HAP-1 (cell line): ENCODE results near the gene SLC4A7.

Source experiments
- DNase-seq, 2 experiments: peaks; one replicate each; pipeline ENCODE4 v3.0.0-alpha.2; 2016 to 2020; ENCODE audit warnings: low spot score in 2 of 2
- H3K27me3 ChIP-seq: fragments of 250-450 bp; sonication (Bioruptor Pico); 2 replicates; pipeline ENCODE4 v1.5.1; 2020; ENCODE audit warnings: low read depth, mild to moderate bottlenecking, moderate library complexity
- H3K36me3 ChIP-seq: fragments of 250-450 bp; sonication (Bioruptor Pico); replicated peaks from 2 replicates; pipeline ENCODE4 v1.5.1; 2020; ENCODE audit warnings: mild to moderate bottlenecking
- H3K4me1 ChIP-seq: fragments of 250-450 bp; sonication (Bioruptor Pico); 2 replicates; pipeline ENCODE4 v1.5.1; 2020; ENCODE audit warnings: mild to moderate bottlenecking
- H3K4me3 ChIP-seq: fragments of 250-450 bp; sonication (Bioruptor Pico); 2 replicates; pipeline ENCODE4 v1.5.1; 2020; ENCODE audit warnings: mild to moderate bottlenecking, moderate library complexity
- H3K9me3 ChIP-seq: fragments of 250-450 bp; sonication (Bioruptor Pico); 2 replicates; pipeline ENCODE4 v1.5.1; 2020; ENCODE audit warnings: mild to moderate bottlenecking, moderate library complexity
- in situ Hi-C: fragments of 300-500 bp; cut with MboI; formaldehyde crosslinking; loops from 3 replicates; pipeline ENCODE4 v1.14.3; 2020; ENCODE audit warnings: low sequenced_read_pairs, inconsistent platforms, mixed read lengths

The SLC4A7 gene

GRCh38 chr3:27507111-27507510 lies 22.9 kb upstream of the SLC4A7 start:
- Histone ChIP-seq H3K4me3 (no peak overlapping the region), H3K4me1 (peaks cover 9% of the 10 kb centered on the region), H3K9me3 (no peaks in the 10 kb centered on the region), H3K36me3 (no peaks in the 10 kb centered on the region), H3K27me3 (no peaks in the 10 kb centered on the region)
- no peak for DNase-seq
- in situ Hi-C loops, result no loop called here

- peaks cover 14% of the 10 kb centered on the region for H3K4me1 ChIP-seq
- no peaks in the 10 kb centered on the region for H3K9me3 ChIP-seq
- no peaks in the 10 kb centered on the region for H3K36me3 ChIP-seq
- H3K4me3 ChIP-seq, result no peak overlapping the region
- in situ Hi-C loops, result no loop called here
- DNase-seq, result no peak
- H3K27me3 ChIP-seq, result no peaks in the 10 kb centered on the region
Observed at GRCh38 chr3:27504749-27505148, 20.6 kb upstream of the SLC4A7 start.

- H3K4me1 ChIP-seq, result peaks cover 14% of the 10 kb centered on the region
- H3K36me3 ChIP-seq, result no peaks in the 10 kb centered on the region
- in situ Hi-C loops, result no loop called here
- H3K27me3 ChIP-seq, result no peaks in the 10 kb centered on the region
- no peak overlapping the region for H3K4me3 ChIP-seq
- no peaks in the 10 kb centered on the region for H3K9me3 ChIP-seq
- DNase-seq, result no peak
Observed at GRCh38 chr3:27503526-27503925, 19.3 kb upstream of the SLC4A7 start.

- Histone ChIP-seq H3K9me3 (no peaks in the 10 kb centered on the region), H3K4me3 (no peak overlapping the region), H3K27me3 (no peaks in the 10 kb centered on the region), H3K4me1 (peaks cover 14% of the 10 kb centered on the region), H3K36me3 (no peaks in the 10 kb centered on the region)
- peak; percentile 35 to 64 for DNase-seq
- in situ Hi-C loops, result no loop called here
Observed at GRCh38 chr3:27501759-27502158, 17.6 kb upstream of the SLC4A7 start.

GRCh38 chr3:27500986-27501385 lies 16.8 kb upstream of the SLC4A7 start:
- H3K36me3 ChIP-seq, result no peaks in the 10 kb centered on the region

GRCh38 chr3:27500035-27500434 lies 15.9 kb upstream of the SLC4A7 start:
- DNase-seq, result no peak
- Histone ChIP-seq H3K27me3 (no peaks in the 10 kb centered on the region), H3K4me3 (no peak overlapping the region), H3K36me3 (no peaks in the 10 kb centered on the region), H3K9me3 (no peaks in the 10 kb centered on the region), H3K4me1 (peaks cover 10% of the 10 kb centered on the region)
- in situ Hi-C loops, result no loop called here

More at GRCh38 chr3:27500986-27501385, 16.8 kb upstream of the SLC4A7 start:
- in situ Hi-C loops, result no loop called here
- Histone ChIP-seq H3K4me1 (peaks cover 14% of the 10 kb centered on the region), H3K9me3 (no peaks in the 10 kb centered on the region), H3K4me3 (no peak overlapping the region), H3K27me3 (no peaks in the 10 kb centered on the region)
- DNase-seq, result no peak

- in situ Hi-C loops, result no loop called here
- no peaks in the 10 kb centered on the region for H3K27me3 ChIP-seq
- no peak for DNase-seq
Observed at GRCh38 chr3:27494784-27495183, 10.6 kb upstream of the SLC4A7 start.

GRCh38 chr3:27488821-27489220 lies 4.6 kb upstream of the SLC4A7 start:
- no peak for DNase-seq
- H3K36me3 ChIP-seq, result no peaks in the 10 kb centered on the region
- H3K4me3 ChIP-seq, result no peak overlapping the region
- in situ Hi-C loops, result no loop called here
- H3K4me1 ChIP-seq, result no peaks in the 10 kb centered on the region
- no peaks in the 10 kb centered on the region for H3K9me3 ChIP-seq
- no peaks in the 10 kb centered on the region for H3K27me3 ChIP-seq

More at GRCh38 chr3:27494784-27495183, 10.6 kb upstream of the SLC4A7 start:
- no peaks in the 10 kb centered on the region for H3K4me1 ChIP-seq
- H3K36me3 ChIP-seq, result no peaks in the 10 kb centered on the region
- no peaks in the 10 kb centered on the region for H3K9me3 ChIP-seq
- no peak overlapping the region for H3K4me3 ChIP-seq

- H3K36me3 ChIP-seq, result no peaks in the 10 kb centered on the region
- H3K4me1 ChIP-seq, result no peaks in the 10 kb centered on the region
- no peaks in the 10 kb centered on the region for H3K9me3 ChIP-seq
- H3K27me3 ChIP-seq, result no peaks in the 10 kb centered on the region
- no peak for DNase-seq
- H3K4me3 ChIP-seq, result no peak overlapping the region
- in situ Hi-C loops, result no loop called here
Observed at GRCh38 chr3:27487383-27487782, 3.2 kb upstream of the SLC4A7 start.

- Histone ChIP-seq H3K4me3 (no peak overlapping the region), H3K27me3 (no peaks in the 10 kb centered on the region), H3K9me3 (no peaks in the 10 kb centered on the region), H3K4me1 (peaks cover 8% of the 10 kb centered on the region), H3K36me3 (no peaks in the 10 kb centered on the region)
- in situ Hi-C loops, result no loop called here
- no peak for DNase-seq
Observed at GRCh38 chr3:27486336-27486735, 2.2 kb upstream of the SLC4A7 start.

- H3K27me3 ChIP-seq, result no peaks in the 10 kb centered on the region
- H3K9me3 ChIP-seq, result no peaks in the 10 kb centered on the region
- H3K4me3 ChIP-seq, result no peak overlapping the region
- in situ Hi-C loops, result no loop called here
- peaks cover 8% of the 10 kb centered on the region for H3K4me1 ChIP-seq
- no peak for DNase-seq
- no peaks in the 10 kb centered on the region for H3K36me3 ChIP-seq
Observed at GRCh38 chr3:27485866-27486265, 1.7 kb upstream of the SLC4A7 start.

GRCh38 chr3:27483117-27484014 lies 818 bp downstream of the SLC4A7 start:
- Histone ChIP-seq H3K4me1 (peaks cover 8% of the 10 kb centered on the region), H3K4me3 (peak overlapping the region; percentile 75), H3K9me3 (no peaks in the 10 kb centered on the region), H3K36me3 (peaks cover 4% of the 10 kb centered on the region; the same call in 1 of the 2 replicates), H3K27me3 (no peaks in the 10 kb centered on the region)
- in situ Hi-C loops, result no loop called here
- peak; percentile 63 to 66 for DNase-seq

- Histone ChIP-seq H3K4me1 (peaks cover 8% of the 10 kb centered on the region), H3K36me3 (peaks cover 17% of the 10 kb centered on the region; the same call in 1 of the 2 replicates), H3K9me3 (no peaks in the 10 kb centered on the region), H3K4me3 (no peak overlapping the region), H3K27me3 (no peaks in the 10 kb centered on the region)
- in situ Hi-C loops, result no loop called here
- no peak for DNase-seq
Observed at GRCh38 chr3:27479806-27480543, 4.2 kb downstream of the SLC4A7 start.
